ENCODE measurements around the gene PTGER2. TPM values are rescaled to one million over a fixed set of nuclear protein-coding genes. Genes with fewer than 3 reads are reported as not detected.

Gene PTGER2
- total RNA-seq, 1 experiment from 2014 or later: 0.41 TPM

DNA sequence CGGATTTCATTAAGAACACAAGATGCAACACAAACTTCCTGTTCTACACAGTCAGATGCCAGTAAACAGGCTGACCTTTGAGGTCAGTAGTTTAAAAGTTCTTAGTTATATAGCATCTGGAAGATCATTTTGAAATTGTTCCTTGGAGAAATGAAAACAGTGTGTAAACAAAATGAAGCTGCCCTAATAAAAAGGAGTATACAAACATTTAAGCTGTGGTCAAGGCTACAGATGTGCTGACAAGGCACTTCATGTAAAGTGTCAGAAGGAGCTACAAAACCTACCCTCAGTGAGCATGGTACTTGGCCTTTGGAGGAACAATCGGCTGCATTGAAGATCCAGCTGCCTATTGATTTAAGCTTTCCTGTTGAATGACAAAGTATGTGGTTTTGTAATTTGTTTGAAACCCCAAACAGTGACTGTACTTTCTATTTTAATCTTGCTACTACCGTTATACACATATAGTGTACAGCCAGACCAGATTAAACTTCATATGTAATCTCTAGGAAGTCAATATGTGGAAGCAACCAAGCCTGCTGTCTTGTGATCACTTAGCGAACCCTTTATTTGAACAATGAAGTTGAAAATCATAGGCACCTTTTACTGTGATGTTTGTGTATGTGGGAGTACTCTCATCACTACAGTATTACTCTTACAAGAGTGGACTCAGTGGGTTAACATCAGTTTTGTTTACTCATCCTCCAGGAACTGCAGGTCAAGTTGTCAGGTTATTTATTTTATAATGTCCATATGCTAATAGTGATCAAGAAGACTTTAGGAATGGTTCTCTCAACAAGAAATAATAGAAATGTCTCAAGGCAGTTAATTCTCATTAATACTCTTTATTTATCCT lies 13.5 kb downstream of the PTGER2 start:
- BruUV-seq (replicated peaks): no TSS peak
- Histone ChIP-seq H3K4me1 (ENCODE audit: control insufficient read depth, insufficient read depth, low read length) (no peaks in the 10 kb centered on the region), H3K27ac (ENCODE audit: low read length) (no peak overlapping the region), H3K4me3 (ENCODE audit: low read depth in 2 of 2, low read length in 2 of 2) (no peak overlapping the region), H3K36me3 (ENCODE audit: control insufficient read depth, insufficient read depth, low read length) (no peaks in the 10 kb centered on the region), H3K9me3 (ENCODE audit: control insufficient read depth, insufficient read depth, low read depth, low read length) (no peaks in the 10 kb centered on the region), H3K27me3 (ENCODE audit: control insufficient read depth, insufficient read depth, low read length) (no peaks in the 10 kb centered on the region)
- TF ChIP-seq, protein P1, sequence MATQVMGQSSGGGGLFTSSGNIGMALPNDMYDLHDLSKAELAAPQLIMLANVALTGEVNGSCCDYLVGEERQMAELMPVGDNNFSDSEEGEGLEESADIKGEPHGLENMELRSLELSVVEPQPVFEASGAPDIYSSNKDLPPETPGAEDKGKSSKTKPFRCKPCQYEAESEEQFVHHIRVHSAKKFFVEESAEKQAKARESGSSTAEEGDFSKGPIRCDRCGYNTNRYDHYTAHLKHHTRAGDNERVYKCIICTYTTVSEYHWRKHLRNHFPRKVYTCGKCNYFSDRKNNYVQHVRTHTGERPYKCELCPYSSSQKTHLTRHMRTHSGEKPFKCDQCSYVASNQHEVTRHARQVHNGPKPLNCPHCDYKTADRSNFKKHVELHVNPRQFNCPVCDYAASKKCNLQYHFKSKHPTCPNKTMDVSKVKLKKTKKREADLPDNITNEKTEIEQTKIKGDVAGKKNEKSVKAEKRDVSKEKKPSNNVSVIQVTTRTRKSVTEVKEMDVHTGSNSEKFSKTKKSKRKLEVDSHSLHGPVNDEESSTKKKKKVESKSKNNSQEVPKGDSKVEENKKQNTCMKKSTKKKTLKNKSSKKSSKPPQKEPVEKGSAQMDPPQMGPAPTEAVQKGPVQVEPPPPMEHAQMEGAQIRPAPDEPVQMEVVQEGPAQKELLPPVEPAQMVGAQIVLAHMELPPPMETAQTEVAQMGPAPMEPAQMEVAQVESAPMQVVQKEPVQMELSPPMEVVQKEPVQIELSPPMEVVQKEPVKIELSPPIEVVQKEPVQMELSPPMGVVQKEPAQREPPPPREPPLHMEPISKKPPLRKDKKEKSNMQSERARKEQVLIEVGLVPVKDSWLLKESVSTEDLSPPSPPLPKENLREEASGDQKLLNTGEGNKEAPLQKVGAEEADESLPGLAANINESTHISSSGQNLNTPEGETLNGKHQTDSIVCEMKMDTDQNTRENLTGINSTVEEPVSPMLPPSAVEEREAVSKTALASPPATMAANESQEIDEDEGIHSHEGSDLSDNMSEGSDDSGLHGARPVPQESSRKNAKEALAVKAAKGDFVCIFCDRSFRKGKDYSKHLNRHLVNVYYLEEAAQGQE (IDR thresholded peaks at IDR 0.05; ENCODE audit: insufficient read depth in 1 of 2, low read depth in 2 of 2, low read length in 1 of 2): no peak
- TF ChIP-seq, protein P2, sequence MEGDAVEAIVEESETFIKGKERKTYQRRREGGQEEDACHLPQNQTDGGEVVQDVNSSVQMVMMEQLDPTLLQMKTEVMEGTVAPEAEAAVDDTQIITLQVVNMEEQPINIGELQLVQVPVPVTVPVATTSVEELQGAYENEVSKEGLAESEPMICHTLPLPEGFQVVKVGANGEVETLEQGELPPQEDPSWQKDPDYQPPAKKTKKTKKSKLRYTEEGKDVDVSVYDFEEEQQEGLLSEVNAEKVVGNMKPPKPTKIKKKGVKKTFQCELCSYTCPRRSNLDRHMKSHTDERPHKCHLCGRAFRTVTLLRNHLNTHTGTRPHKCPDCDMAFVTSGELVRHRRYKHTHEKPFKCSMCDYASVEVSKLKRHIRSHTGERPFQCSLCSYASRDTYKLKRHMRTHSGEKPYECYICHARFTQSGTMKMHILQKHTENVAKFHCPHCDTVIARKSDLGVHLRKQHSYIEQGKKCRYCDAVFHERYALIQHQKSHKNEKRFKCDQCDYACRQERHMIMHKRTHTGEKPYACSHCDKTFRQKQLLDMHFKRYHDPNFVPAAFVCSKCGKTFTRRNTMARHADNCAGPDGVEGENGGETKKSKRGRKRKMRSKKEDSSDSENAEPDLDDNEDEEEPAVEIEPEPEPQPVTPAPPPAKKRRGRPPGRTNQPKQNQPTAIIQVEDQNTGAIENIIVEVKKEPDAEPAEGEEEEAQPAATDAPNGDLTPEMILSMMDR (IDR thresholded peaks at IDR 0.05): no peak
- TF ChIP-seq TCF7L2 (IDR thresholded peaks at IDR 0.05; ENCODE audit: low read depth, low read length) (no peak), POLR2AphosphoS5 (IDR thresholded peaks at IDR 0.05; ENCODE audit: low read depth, low read length) (no peak), SIN3A (IDR thresholded peaks at IDR 0.05; ENCODE audit: borderline replicate concordance, insufficient read depth, low read depth, low read length) (no peak)
- DNase-seq (ENCODE audit: low read depth, low spot score): peak; percentile 61
- in situ Hi-C loops (cut with HindIII; ENCODE audit: low pct_unique_long_range_greater_than_20kb, low sequenced_read_pairs): no loop called here
- ATAC-seq: peak; percentile 74
- ChIA-PET CTCF (no interaction called here), POLR2A (interaction anchor here (0.6 kb wide), 2 partner anchors 224 to 349 kb away, joined by 3 to 6 read pairs; no protein-coding TSS in a partner anchor)
- intact Hi-C loops (cut with micrococcal nuclease; ENCODE audit: unreplicated experiment): no loop called here

- in situ Hi-C loops (cut with HindIII; ENCODE audit: low pct_unique_long_range_greater_than_20kb, low sequenced_read_pairs) (no loop called here), intact Hi-C loops (cut with micrococcal nuclease; ENCODE audit: unreplicated experiment) (no loop called here)
- H3K27ac ChIP-seq (ENCODE audit: low read length): no peak overlapping the region
These were observed 14.2 kb downstream of the PTGER2 start for GRCh38 chr14:52328276-52328675.

More at GRCh38 chr14:52328276-52328675, 14.2 kb downstream of the PTGER2 start:
- ChIA-PET POLR2A (no interaction called here), CTCF (no interaction called here)
- TF ChIP-seq, protein P1 (IDR thresholded peaks at IDR 0.05; ENCODE audit: insufficient read depth in 1 of 2, low read depth in 2 of 2, low read length in 1 of 2): no peak
- TF ChIP-seq POLR2AphosphoS5 (IDR thresholded peaks at IDR 0.05; ENCODE audit: low read depth, low read length) (no peak), TCF7L2 (IDR thresholded peaks at IDR 0.05; ENCODE audit: low read depth, low read length) (no peak), SIN3A (IDR thresholded peaks at IDR 0.05; ENCODE audit: borderline replicate concordance, insufficient read depth, low read depth, low read length) (no peak)
- TF ChIP-seq, protein P2 (IDR thresholded peaks at IDR 0.05): no peak
- Histone ChIP-seq H3K36me3 (ENCODE audit: control insufficient read depth, insufficient read depth, low read length) (no peaks in the 10 kb centered on the region), H3K4me3 (ENCODE audit: low read depth in 2 of 2, low read length in 2 of 2) (no peak overlapping the region), H3K27me3 (ENCODE audit: control insufficient read depth, insufficient read depth, low read length) (no peaks in the 10 kb centered on the region), H3K4me1 (ENCODE audit: control insufficient read depth, insufficient read depth, low read length) (no peaks in the 10 kb centered on the region), H3K9me3 (ENCODE audit: control insufficient read depth, insufficient read depth, low read depth, low read length) (no peaks in the 10 kb centered on the region)
- BruUV-seq (replicated peaks): no TSS peak
- ATAC-seq (peak; percentile 51; the same call in 1 of the 2 replicates), DNase-seq (ENCODE audit: low read depth, low spot score) (no peak)
